PC-9 (cell line): ENCODE data around the gene ZNF12. TPM values are rescaled to one million over a fixed set of nuclear protein-coding genes. Genes with fewer than 3 reads are reported as not detected.

Experiments used
- BruUV-seq: library from RNA; stranded (reverse); fragments of 400-500 nt; replicated peaks from 2 replicates; lab custom pipeline; 2021; lab: Mats Ljungman, UMichigan
- CTCF ChIA-PET: fragments of 300-600 bp; sonication (Branson Sonifier 250); formaldehyde crosslinking; loops from one replicate; lab custom pipeline; 2022; ENCODE audit warnings: antibody characterized with exemption; lab: Charles Lee
- POLR2A ChIA-PET: fragments of 300-600 bp; sonication (Branson Sonifier 250); formaldehyde crosslinking; loops from one replicate; lab custom pipeline; 2022; ENCODE audit warnings: antibody characterized with exemption; ENCODE audit not compliant: unreplicated experiment; lab: Charles Lee
- DNase-seq, 2 experiments: peaks; one replicate each; pipeline versions ENCODE4 v3.0.0 to v3.0.0-alpha.2; 2015 to 2022; ENCODE audit warnings: mixed read lengths in 1 of 2
- H2AFZ ChIP-seq: fragments of 200-600 bp; sonication (generic); 2 replicates; pipeline ENCODE4 v1.8.1; 2017; ENCODE audit warnings: antibody characterized with exemption
- H3F3A ChIP-seq: fragments of 200-600 bp; sonication (generic); 2 replicates; pipeline ENCODE4 v1.8.1; 2017; ENCODE audit warnings: antibody characterized with exemption, mild to moderate bottlenecking, low read depth; ENCODE audit not compliant: insufficient read depth
- H3K27ac ChIP-seq: fragments of 200-600 bp; sonication (generic); 2 replicates; pipeline ENCODE4 v1.6.1; 2016; ENCODE audit warnings: mixed run types
- H3K27me3 ChIP-seq: fragments of 200-600 bp; sonication (generic); 2 replicates; pipeline ENCODE4 v1.6.1; 2016; ENCODE audit warnings: low read depth, mixed run types; ENCODE audit not compliant: insufficient read depth
- H3K36me3 ChIP-seq: fragments of 200-600 bp; sonication (generic); 2 replicates; pipeline ENCODE4 v1.6.1; 2016; ENCODE audit warnings: low read depth, mixed run types
- H3K4me1 ChIP-seq: fragments of 200-600 bp; sonication (generic); replicated peaks from 2 replicates; pipeline ENCODE4 v1.6.1; 2016; ENCODE audit warnings: mixed run types; ENCODE audit not compliant: insufficient read depth
- H3K4me2 ChIP-seq: fragments of 200-600 bp; sonication (generic); 2 replicates; pipeline ENCODE4 v1.6.1; 2017; ENCODE audit warnings: mixed run types
- H3K4me3 ChIP-seq: fragments of 200-600 bp; sonication (generic); 2 replicates; pipeline ENCODE4 v1.6.1; 2016; ENCODE audit warnings: mixed run types
- H3K79me2 ChIP-seq: fragments of 200-600 bp; sonication (generic); 2 replicates; pipeline ENCODE4 v1.6.1; 2017; ENCODE audit warnings: low read depth, mixed run types
- H3K9me2 ChIP-seq: fragments of 200-600 bp; sonication (generic); 2 replicates; pipeline ENCODE4 v1.8.1; 2017; ENCODE audit warnings: mild to moderate bottlenecking; ENCODE audit not compliant: insufficient read depth
- H3K9me3 ChIP-seq: fragments of 200-600 bp; sonication (generic); 2 replicates; pipeline ENCODE4 v1.8.1; 2016; ENCODE audit warnings: low read depth; ENCODE audit not compliant: insufficient read depth
- H4K20me1 ChIP-seq: fragments of 200-600 bp; sonication (generic); 2 replicates; pipeline ENCODE4 v1.8.1; 2017; ENCODE audit not compliant: insufficient read depth
- CTCF ChIP-seq: fragments of 200-600 bp; sonication (generic); conservative IDR thresholded peaks from 2 replicates; pipeline ENCODE4 v1.6.1; 2017; ENCODE audit warnings: mixed run types, antibody characterized with exemption, mild to moderate bottlenecking, moderate library complexity
- EZH2 ChIP-seq: fragments of 200-600 bp; sonication (generic); IDR thresholded peaks from 2 replicates; pipeline ENCODE4 v1.8.0; 2017; ENCODE audit warnings: antibody characterized with exemption, low read depth
- intact Hi-C: fragments of 100-400 bp; cut with micrococcal nuclease; formaldehyde crosslinking; loops from one replicate; pipeline ENCODE4 v1.10.0; 2022; ENCODE audit not compliant: unreplicated experiment
- total RNA-seq: library from RNA; stranded (reverse); gene quantifications from 2 replicates; pipeline ENCODE4 v1.2.3, GENCODE V29; 2021

ZNF12 gene
- total RNA-seq, 1 experiment from 2014 or later: 25.2 TPM

- no peak for TF ChIP-seq CTCF
- no peak for TF ChIP-seq EZH2
- Histone ChIP-seq H3K4me3 (no peak overlapping the region), H3K4me2 (no peak overlapping the region), H2AFZ (no peak overlapping the region), H4K20me1 (0 out of 2 replicates have a peak, but pooled peaks cover 4% of the 10 kb centered on the region), H3K9me3 (no peaks in the 10 kb centered on the region), H3K27ac (no peak overlapping the region), H3F3A (no peaks in the 10 kb centered on the region), H3K9me2 (no peaks in the 10 kb centered on the region), H3K36me3 (peaks cover 13% of the 10 kb centered on the region; the same call in 1 of the 2 replicates), H3K4me1 (no peaks in the 10 kb centered on the region), H3K27me3 (no peaks in the 10 kb centered on the region), H3K79me2 (peaks cover 7% of the 10 kb centered on the region)
- BruUV-seq: no TSS peak
- POLR2A ChIA-PET: no interaction called here
- intact Hi-C loops: no loop called here
- no peak for DNase-seq
- CTCF ChIA-PET: no interaction called here
Observed at GRCh38 chr7:6643915-6644625, 62.7 kb downstream of the ZNF12 start.

- H3K4me3 ChIP-seq: no peak overlapping the region
Observed at GRCh38 chr7:6642861-6643640, 63.7 kb downstream of the ZNF12 start.

More at GRCh38 chr7:6642861-6643640, 63.7 kb downstream of the ZNF12 start:
- DNase-seq: no peak
- Histone ChIP-seq H3K27me3 (no peaks in the 10 kb centered on the region), H3K9me2 (no peaks in the 10 kb centered on the region), H3K36me3 (peaks cover 13% of the 10 kb centered on the region; the same call in 1 of the 2 replicates), H3F3A (no peaks in the 10 kb centered on the region), H3K4me2 (no peak overlapping the region), H3K4me1 (peaks cover 5% of the 10 kb centered on the region; the same call in 1 of the 2 replicates), H3K79me2 (peaks cover 18% of the 10 kb centered on the region), H4K20me1 (0 out of 2 replicates have a peak, but pooled peaks cover 4% of the 10 kb centered on the region), H2AFZ (no peak overlapping the region), H3K27ac (no peak overlapping the region), H3K9me3 (no peaks in the 10 kb centered on the region)
- ChIA-PET CTCF (no interaction called here), POLR2A (no interaction called here)
- TF ChIP-seq CTCF: no peak
- no TSS peak for BruUV-seq
- intact Hi-C loops: no loop called here
